ENCODE results near the gene SPECC1L. TPM values are rescaled to one million over a fixed set of nuclear protein-coding genes. Genes with fewer than 3 reads are reported as not detected.

SPECC1L gene
- total and polyA plus RNA-seq, 10 donors = 5.0 to 65.4 (median 41.5) TPM

GRCh38 chr22:24335496-24335895, 64.9 kb downstream of the SPECC1L start:
- intact Hi-C loops (cut with DNase I; ENCODE audit: low total_unique reads) = no loop called here
- H3K36me3 ChIP-seq = peaks cover 0 to 98% (median 48%) of the 10 kb centered on the region in 6 donors

GRCh38 chr22:24337894-24338645, 67.4 kb downstream of the SPECC1L start:
- Histone ChIP-seq H3K27me3 (replicated peaks in 1 of 7) (no peaks in the 10 kb centered on the region), H3K36me3 (peaks cover 5 to 100% (median 59%) of the 10 kb centered on the region in 6 donors), H3K9me3 (no peaks in the 10 kb centered on the region), H3K4me1 (peaks cover 0 to 36% (median 13%) of the 10 kb centered on the region in 6 donors), H3K4me3 (no peak overlapping the region), H3K27ac (peak overlapping the region in 1 of 8 donors; percentile 9)
- no peak for TF ChIP-seq CTCF (IDR thresholded peaks at IDR 0.05 in 8 of 11, conservative IDR thresholded peaks at IDR 0.05 in 3 of 11)
- TF ChIP-seq POLR2AphosphoS5 (IDR thresholded peaks at IDR 0.05) = no peak
- no peak for TF ChIP-seq POLR2A (IDR thresholded peaks at IDR 0.05)
- no peak for DNase-seq
- 69 to 88% (median 79%) methylated on average over 6 of the region's 6 CpGs for WGBS, 5 donors
- intact Hi-C loops (cut with DNase I; ENCODE audit: low total_unique reads) = no loop called here

More at GRCh38 chr22:24335496-24335895, 64.9 kb downstream of the SPECC1L start:
- no peaks in the 10 kb centered on the region for H3K27me3 ChIP-seq (replicated peaks in 1 of 7)
- H3K27ac ChIP-seq = peak overlapping the region in 1 of 8 donors; percentile 25
- no peaks in the 10 kb centered on the region for H3K9me3 ChIP-seq
- 42 to 67% (median 54%) methylated on average over 1 of the region's 1 CpG for WGBS, 5 donors
- H3K4me3 ChIP-seq = no peak overlapping the region
- TF ChIP-seq CTCF (IDR thresholded peaks at IDR 0.05 in 8 of 11, conservative IDR thresholded peaks at IDR 0.05 in 3 of 11) (no peak), POLR2AphosphoS5 (IDR thresholded peaks at IDR 0.05) (no peak), POLR2A (IDR thresholded peaks at IDR 0.05) (no peak)
- H3K4me1 ChIP-seq = peaks cover 0 to 55% (median 16%) of the 10 kb centered on the region in 6 donors
- DNase-seq = no peak

GRCh38 chr22:24338726-24339451, 68.3 kb downstream of the SPECC1L start:
- WGBS, 5 donors = 45 to 84% (median 62%) methylated on average over 3 of the region's 3 CpGs
- no peak overlapping the region for H3K4me3 ChIP-seq
- intact Hi-C loops (cut with DNase I; ENCODE audit: low total_unique reads) = no loop called here
- no peaks in the 10 kb centered on the region for H3K9me3 ChIP-seq
- H3K4me1 ChIP-seq = peaks cover 0 to 36% (median 13%) of the 10 kb centered on the region in 6 donors
- H3K27me3 ChIP-seq (replicated peaks in 1 of 7) = no peaks in the 10 kb centered on the region
- H3K36me3 ChIP-seq = peaks cover 5 to 100% (median 62%) of the 10 kb centered on the region in 6 donors
- H3K27ac ChIP-seq = peak overlapping the region in 2 of 8 donors; percentile 30 to 31
- no peak for DNase-seq
- TF ChIP-seq CTCF (IDR thresholded peaks at IDR 0.05 in 8 of 11, conservative IDR thresholded peaks at IDR 0.05 in 3 of 11) (no peak), POLR2A (IDR thresholded peaks at IDR 0.05) (no peak), POLR2AphosphoS5 (IDR thresholded peaks at IDR 0.05) (no peak)

GRCh38 chr22:24339452-24339747, 68.8 kb downstream of the SPECC1L start:
- intact Hi-C loops (cut with DNase I; ENCODE audit: low total_unique reads) = no loop called here
- peaks cover 0 to 36% (median 13%) of the 10 kb centered on the region in 6 donors for H3K4me1 ChIP-seq
- peak overlapping the region in 2 of 8 donors; percentile 30 to 31 for H3K27ac ChIP-seq
- H3K9me3 ChIP-seq = no peaks in the 10 kb centered on the region
- WGBS, 5 donors = 66 to 90% (median 85%) methylated on average over 7 of the region's 7 CpGs
- peaks cover 5 to 100% (median 62%) of the 10 kb centered on the region in 6 donors for H3K36me3 ChIP-seq
- TF ChIP-seq CTCF (IDR thresholded peaks at IDR 0.05 in 8 of 11, conservative IDR thresholded peaks at IDR 0.05 in 3 of 11) = no peak
- TF ChIP-seq POLR2AphosphoS5 (IDR thresholded peaks at IDR 0.05) = no peak
- no peak for TF ChIP-seq POLR2A (IDR thresholded peaks at IDR 0.05)
- H3K4me3 ChIP-seq = no peak overlapping the region
- no peaks in the 10 kb centered on the region for H3K27me3 ChIP-seq (replicated peaks in 1 of 7)
- DNase-seq = no peak
